OCI-LY7 (cell line): ENCODE results near the gene SASH3.

Experiments
- CTCF ChIP-seq: fragments of 200-600 bp; sonication (generic); conservative IDR thresholded peaks from 2 replicates; pipeline ENCODE4 v1.5.1; 2014; ENCODE audit warnings: mild to moderate bottlenecking, antibody characterized with exemption, low read length, moderate library complexity, mixed read lengths
- EZH2phosphoT487 ChIP-seq: fragments of 200-600 bp; sonication (generic); IDR thresholded peaks from 2 replicates; pipeline ENCODE4 v1.6.1; 2018; ENCODE audit warnings: low read depth, borderline replicate concordance, mild to moderate bottlenecking, mixed run types, antibody characterized with exemption, low read length, moderate library complexity, mixed read lengths

GRCh38 chrX:129749069-129749468 lies 30.7 kb upstream of the SASH3 start:
- TF ChIP-seq CTCF (no peak), EZH2phosphoT487 (no peak)
